Astrocyte of the spinal cord (primary cell): ENCODE results near the gene VGLL4.
A peak's percentile ranks its signal among the peaks of the same experiment; 100 is the strongest.

ENCODE experiments used
- DNase-seq: peaks from one replicate; pipeline ENCODE4 v3.0.0; 2011; ENCODE audit warnings: low read depth, low spot score
- H3K4me3 ChIP-seq: 2 replicates; pipeline ENCODE4 v1.5.1; 2011; ENCODE audit warnings: low read depth, mild to moderate bottlenecking, low read length, moderate library complexity
- CTCF ChIP-seq: IDR thresholded peaks from 2 replicates; pipeline ENCODE4 v1.5.1; 2012; ENCODE audit warnings: low read depth, mild to moderate bottlenecking, low read length, inconsistent platforms
- in situ Hi-C: cut with HindIII; loops from 2 replicates; pipeline ENCODE4 v1.10.0; 2017; ENCODE audit warnings: low sequenced_read_pairs

VGLL4 gene

GRCh38 chr3:11643201-11643603 lies 513 bp downstream of the VGLL4 start:
- H3K4me3 ChIP-seq: peak overlapping the region; percentile 96
- no peak for TF ChIP-seq CTCF
- in situ Hi-C loops: no loop called here
- DNase-seq: peak; percentile 64

GRCh38 chr3:11642431-11643191 lies 1.1 kb downstream of the VGLL4 start:
- TF ChIP-seq CTCF: peak; percentile 2
- peak overlapping the region; percentile 96 for H3K4me3 ChIP-seq
- in situ Hi-C loops: no loop called here
- DNase-seq: peak; percentile 89

DNA sequence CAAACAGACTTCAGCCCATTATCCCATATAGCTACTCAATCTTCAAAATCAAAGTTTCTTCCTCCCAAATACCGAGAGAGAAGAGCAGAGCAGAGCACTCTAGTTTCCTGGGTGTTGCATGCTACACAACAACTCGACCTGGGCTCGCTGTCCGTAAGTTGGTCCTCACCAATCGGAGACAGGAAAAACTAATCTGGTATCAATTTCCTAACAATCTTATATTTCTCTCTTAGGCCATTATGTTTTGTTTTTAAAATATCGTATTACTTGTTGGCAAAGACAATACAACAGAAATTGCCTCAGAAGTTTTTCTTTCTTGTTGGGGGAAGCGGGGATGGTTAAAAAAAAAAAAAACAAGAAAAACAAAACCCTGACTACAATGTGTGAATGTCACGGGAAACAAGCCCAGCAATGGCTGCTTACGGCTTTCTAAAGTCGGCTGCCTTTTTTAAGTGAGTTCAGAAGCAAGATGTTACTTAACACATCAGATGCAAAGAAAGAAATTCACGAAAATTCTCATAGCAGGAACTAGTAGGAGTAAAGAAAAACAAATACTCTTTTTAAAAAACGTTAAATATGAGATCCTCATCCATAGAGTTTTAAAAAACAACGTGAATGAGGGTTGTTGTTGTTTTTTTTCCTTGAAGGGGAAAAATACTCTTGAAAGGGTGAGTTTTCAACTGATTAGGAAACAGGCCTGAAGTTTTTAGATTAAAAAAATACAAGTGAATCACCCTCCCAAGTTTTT lies 1.9 kb downstream of the VGLL4 start:
- in situ Hi-C loops: no loop called here
- H3K4me3 ChIP-seq: peak overlapping the region; percentile 96
- peak; percentile 69 for DNase-seq
- no peak for TF ChIP-seq CTCF

DNA sequence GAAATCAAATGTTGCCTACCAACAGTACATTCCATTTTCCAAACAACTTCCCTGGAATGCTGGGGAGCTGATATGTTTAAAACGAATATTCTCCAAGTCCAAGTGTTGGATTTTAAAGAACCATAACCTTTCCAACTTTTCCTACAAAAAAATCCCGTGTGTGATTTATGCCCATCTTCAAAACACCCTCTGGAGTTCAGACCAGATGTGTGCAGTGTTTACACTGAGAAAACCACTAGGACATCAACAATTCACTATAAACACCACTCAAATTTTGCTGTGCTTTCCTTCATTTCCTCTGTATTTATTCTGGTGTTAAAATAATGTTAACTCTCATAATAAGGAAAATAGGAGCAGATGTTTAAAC lies 2.4 kb downstream of the VGLL4 start:
- TF ChIP-seq CTCF: no peak
- DNase-seq: no peak
- in situ Hi-C loops: no loop called here
- peak overlapping the region; percentile 96 for H3K4me3 ChIP-seq

GRCh38 chr3:11640009-11640673 lies 3.6 kb downstream of the VGLL4 start:
- no peak for TF ChIP-seq CTCF
- H3K4me3 ChIP-seq: peak overlapping the region; percentile 96
- in situ Hi-C loops: no loop called here
- DNase-seq: no peak

DNA sequence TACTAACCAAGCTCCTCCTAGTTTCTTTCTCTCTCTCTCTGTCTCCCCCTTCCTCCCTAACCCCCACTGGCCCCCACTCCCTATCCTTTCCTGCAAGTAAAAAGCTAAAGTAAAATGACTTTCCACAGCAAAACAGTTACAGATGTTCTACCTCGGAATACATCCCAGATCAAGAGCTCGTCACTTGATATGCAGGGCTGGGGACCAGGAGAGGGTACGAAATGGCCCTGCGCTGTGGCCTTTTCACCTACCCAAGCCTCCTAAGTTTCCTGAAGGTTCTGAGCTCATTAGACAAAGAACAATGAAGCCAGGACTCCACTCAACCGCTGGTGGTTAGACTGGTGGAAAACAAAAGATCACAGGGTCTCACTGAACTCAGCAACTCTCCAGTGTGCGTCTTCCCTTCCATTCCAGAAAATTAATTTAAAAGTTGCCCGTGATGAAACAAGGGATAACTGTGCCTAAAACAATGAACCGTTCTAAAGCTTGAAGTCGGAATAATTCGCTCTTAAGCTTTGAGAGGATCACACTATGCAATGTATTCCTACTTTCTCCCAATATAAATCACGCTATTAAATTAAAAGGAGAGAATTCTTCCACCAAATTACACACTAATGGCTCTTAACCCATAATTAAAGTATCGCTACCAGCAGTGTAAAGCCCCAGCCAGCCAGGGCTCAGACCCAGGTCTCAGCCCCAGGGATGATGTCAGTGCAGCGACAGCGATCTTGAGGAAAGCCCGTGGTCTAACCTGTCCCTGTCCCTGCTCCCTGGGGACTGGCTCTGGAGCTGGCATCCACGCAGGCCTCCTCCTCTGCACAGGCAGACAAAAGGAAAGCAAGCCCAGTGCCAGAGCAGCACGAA lies 5.0 kb downstream of the VGLL4 start:
- in situ Hi-C loops: no loop called here
- peak overlapping the region; percentile 96 for H3K4me3 ChIP-seq
- DNase-seq: no peak

More for the DNA sequence above, 5.0 kb downstream of the VGLL4 start:
- TF ChIP-seq CTCF: no peak
